NCI-H2196 treated with DMSO at 0.1 percent for 48 hours (cell line): Measurements from ENCODE around the gene SYNGAP1.
"Not testable (repeated sequence)": the region's sequence is repeated elsewhere in the genome, so short reads cannot be mapped to it uniquely, and the experiment has no call there.

Experiments
- DNase-seq: peaks from one replicate; lab custom pipeline; 2025; ENCODE audit not compliant: unreplicated experiment; lab: John Stamatoyannopoulos, UW

SYNGAP1 gene

GRCh38 chr6:33419580-33420490, at the start of gene SYNGAP1:
Gene SYNGAP1, plus strand, starts transcription at chr6:33420065. Its CDS starts 200 bp downstream, at chr6:33420265.
- DNase-seq = peak; percentile 35

- not testable (repeated sequence) for DNase-seq
These were observed 48.0 kb upstream of the SYNGAP1 start for GRCh38 chr6:33371901-33372300.

- DNase-seq = no peak
These were observed 47.2 kb upstream of the SYNGAP1 start for GRCh38 chr6:33372526-33373123.

- no peak for DNase-seq
These were observed 45.6 kb upstream of the SYNGAP1 start for GRCh38 chr6:33373960-33374910.

- DNase-seq = peak; percentile 25
These were observed 44.7 kb upstream of the SYNGAP1 start for GRCh38 chr6:33375143-33375671.

- DNase-seq = no peak
These were observed 42.7 kb upstream of the SYNGAP1 start for GRCh38 chr6:33377171-33377570.

GRCh38 chr6:33379184-33379583, 40.7 kb upstream of the SYNGAP1 start:
- DNase-seq = not testable (repeated sequence)

GRCh38 chr6:33380272-33380981, 39.4 kb upstream of the SYNGAP1 start:
- no peak for DNase-seq

GRCh38 chr6:33383427-33384185, 36.3 kb upstream of the SYNGAP1 start:
- no peak for DNase-seq

GRCh38 chr6:33384581-33385020, 35.3 kb upstream of the SYNGAP1 start:
- DNase-seq = no peak

- DNase-seq = no peak
These were observed 29.7 kb upstream of the SYNGAP1 start for GRCh38 chr6:33390173-33390572.

- DNase-seq = no peak
These were observed 29.0 kb upstream of the SYNGAP1 start for GRCh38 chr6:33390767-33391277.

GRCh38 chr6:33391278-33391921, 28.5 kb upstream of the SYNGAP1 start, which contains the start of gene KIFC1:
Gene KIFC1, plus strand, starts transcription at chr6:33391823. Its CDS starts 163 bp downstream, at chr6:33391986.
- peak; percentile 100 for DNase-seq

GRCh38 chr6:33391922-33392594, 27.8 kb upstream of the SYNGAP1 start:
- DNase-seq = no peak

GRCh38 chr6:33392595-33392948, 27.3 kb upstream of the SYNGAP1 start:
- no peak for DNase-seq

- DNase-seq = no peak
These were observed 26.9 kb upstream of the SYNGAP1 start for GRCh38 chr6:33392979-33393378.

GRCh38 chr6:33397541-33397940, 22.3 kb upstream of the SYNGAP1 start:
- no peak for DNase-seq

GRCh38 chr6:33398601-33399000, 21.3 kb upstream of the SYNGAP1 start:
- not testable (repeated sequence) for DNase-seq
